K562 (cell line): ENCODE results near the gene FRMD4A. TPM values are rescaled to one million over a fixed set of nuclear protein-coding genes. Genes with fewer than 3 reads are reported as not detected.

Experiments used
- ATAC-seq: fragments of 200-7000 bp; cut with Tn5 transposase; 3 replicates; pipeline ENCODE4 v1.9.1; 2020; ENCODE audit warnings: moderate library complexity
- BruUV-seq: library from RNA; stranded (reverse); fragments of 400-500 nt; replicated peaks from 2 replicates; lab custom pipeline; 2021; lab: Mats Ljungman, UMichigan
- CTCF ChIA-PET: fragments of 300-600 bp; formaldehyde crosslinking; extraction: SDS; loops from one replicate; lab custom pipeline; 2021; ENCODE audit warnings: low intra/inter-chr PET ratio; lab: Yijun Ruan, JAX
- POLR2A ChIA-PET: fragments of 300-600, 350-650 bp; sonication (Branson Sonifier 250); formaldehyde crosslinking; extraction: SDS; loops from one replicate; lab custom pipeline; 2021; ENCODE audit warnings: antibody characterized with exemption, inconsistent platforms; lab: Yijun Ruan, JAX
- DNase-seq, 4 experiments: peaks; one replicate each; pipeline versions ENCODE4 v3.0.0 to v3.0.0-alpha.2; 2011 to 2018; ENCODE audit warnings: low spot score in 3 of 4, mixed read lengths in 3 of 4; ENCODE audit errors: extremely low read depth in 1 of 4
- FAIRE-seq: peaks from 2 replicates; lab custom pipeline; 2011; peaks lifted over from hg19 to GRCh38; lab: Jason Lieb, UNC
- H2AFZ ChIP-seq: 2 replicates; pipeline ENCODE4 v1.6.0; 2011; ENCODE audit warnings: low read depth, low read length, control low read depth, inconsistent platforms
- H3K27ac ChIP-seq: fragments of 200-600 bp; 3 replicates; pipeline ENCODE4 v1.8.0; 2011; ENCODE audit warnings: low read depth, mild to moderate bottlenecking, control low read depth, inconsistent platforms, low read length, moderate library complexity, mixed read lengths; ENCODE audit errors: extremely low read depth
- H3K27me3 ChIP-seq, 2 experiments: fragments of 300-600 bp in 1 of 2; 2 replicates in 1 of 2; 3 replicates in 1 of 2; pipeline versions ENCODE4 v1.6.0 to v1.8.0; 2011; ENCODE audit warnings: inconsistent platforms in 2 of 2, low read length in 2 of 2, mild to moderate bottlenecking in 1 of 2, mixed read lengths in 1 of 2, moderate library complexity in 1 of 2; ENCODE audit not compliant: control insufficient read depth in 2 of 2, insufficient read depth in 2 of 2
- H3K36me3 ChIP-seq: fragments of 300-600 bp; 3 replicates; pipeline ENCODE4 v1.8.0; 2011; ENCODE audit warnings: mild to moderate bottlenecking, low read length, inconsistent platforms; ENCODE audit not compliant: control insufficient read depth, insufficient read depth
- H3K4me1 ChIP-seq, 2 experiments: fragments of 200-600 bp in 1 of 2; replicated peaks in 1 of 2; 2 replicates in 1 of 2; 3 replicates in 1 of 2; pipeline versions ENCODE4 v1.5.1 to v1.8.0; 2011; ENCODE audit warnings: inconsistent platforms in 2 of 2, low read length in 2 of 2, mild to moderate bottlenecking in 1 of 2, mixed read lengths in 1 of 2, moderate library complexity in 1 of 2; ENCODE audit not compliant: control insufficient read depth in 2 of 2, insufficient read depth in 2 of 2
- H3K4me2 ChIP-seq: 2 replicates; pipeline ENCODE4 v1.6.1; 2011; ENCODE audit warnings: low read length, control low read depth, inconsistent platforms, mixed read lengths; ENCODE audit not compliant: insufficient read depth
- H3K4me3 ChIP-seq: fragments of 200-600 bp; sonication (generic), shearing (Covaris generic); 2 replicates; pipeline ENCODE4 v1.5.1; 2016; ENCODE audit warnings: control low read depth, inconsistent platforms
- H3K79me2 ChIP-seq: fragments of 200-600 bp; 3 replicates; pipeline ENCODE4 v1.8.0; 2011; ENCODE audit warnings: low read length, inconsistent platforms; ENCODE audit not compliant: control insufficient read depth, insufficient read depth
- H3K9ac ChIP-seq, 2 experiments: 2 replicates each; pipeline versions ENCODE4 v1.6.0 to v1.6.1; 2011; ENCODE audit warnings: low read depth in 2 of 2, low read length in 2 of 2, control low read depth in 1 of 2, inconsistent platforms in 1 of 2, mild to moderate bottlenecking in 1 of 2, mixed read lengths in 1 of 2; ENCODE audit not compliant: insufficient read depth in 1 of 2
- H3K9me1 ChIP-seq: one replicate; pipeline ENCODE4 v1.6.0; 2011; ENCODE audit warnings: inconsistent platforms, mild to moderate bottlenecking, low read length, moderate library complexity; ENCODE audit not compliant: control insufficient read depth, insufficient read depth
- H3K9me3 ChIP-seq: replicated peaks from 2 replicates; pipeline ENCODE4 v1.5.1; 2011; ENCODE audit warnings: low read depth, low read length, inconsistent platforms; ENCODE audit not compliant: control insufficient read depth, insufficient read depth
- H4K20me1 ChIP-seq: replicated peaks from 2 replicates; pipeline ENCODE4 v1.6.1; 2011; ENCODE audit warnings: low read length, inconsistent platforms, mixed read lengths; ENCODE audit not compliant: control insufficient read depth, insufficient read depth
- MAX ChIP-seq: sonication (generic); formaldehyde crosslinking; IDR thresholded peaks from 2 replicates; pipeline ENCODE4 v1.9.0; 2022; ENCODE audit warnings: mild to moderate bottlenecking, missing genetic modification reagents
- NFIC ChIP-seq: fragments of 450-650 bp; IDR thresholded peaks from 2 replicates; pipeline ENCODE4 v1.6.1; 2017; ENCODE audit warnings: mild to moderate bottlenecking, inconsistent platforms
- POLR3G ChIP-seq: IDR thresholded peaks from 2 replicates; pipeline ENCODE4 v1.6.1; 2011; ENCODE audit not compliant: insufficient read length, insufficient replicate concordance; ENCODE audit errors: extremely low read depth
- PURB ChIP-seq: sonication (generic); formaldehyde crosslinking; IDR thresholded peaks from 2 replicates; pipeline ENCODE4 v1.9.0; 2021; ENCODE audit warnings: low read depth, mild to moderate bottlenecking, missing genetic modification reagents
- SMARCE1 ChIP-seq: fragments of 450-650 bp; IDR thresholded peaks from 2 replicates; pipeline ENCODE4 v1.7.1; 2016; ENCODE audit warnings: mild to moderate bottlenecking
- TBL1XR1 ChIP-seq, 2 experiments: IDR thresholded peaks; 2 replicates each; pipeline ENCODE4 v1.6.1; 2012; ENCODE audit warnings: improper control_type of control experiment in 2 of 2, low read length in 2 of 2, mild to moderate bottlenecking in 1 of 2
- ZNF274 ChIP-seq: IDR thresholded peaks from 2 replicates; pipeline ENCODE4 v1.6.1; 2011; ENCODE audit warnings: low read depth, mild to moderate bottlenecking, low read length, moderate library complexity, borderline replicate concordance
- WGBS: fragments of 100-300 bp; shearing (Covaris generic); methylation state at CpG from one replicate; pipeline ENCODE4 v1.1.6; 2016; ENCODE audit warnings: low coverage, mixed read lengths; ENCODE audit not compliant: insufficient coverage; ENCODE audit errors: missing lambda C conversion rate; 5-methylcytosine and 5-hydroxymethylcytosine counted together
- in situ Hi-C: fragments of 300-500 bp; cut with MboI; formaldehyde crosslinking; loops from 4 replicates; pipeline ENCODE4 v1.15.0; 2018; ENCODE audit warnings: inconsistent platforms, mixed read lengths
- intact Hi-C: fragments of 100-400 bp; cut with micrococcal nuclease; formaldehyde crosslinking; loops from 2 replicates; pipeline ENCODE4 v1.14.2; 2022
- polyA plus RNA-seq, 8 experiments: library from polyadenylated mRNA; depleted of rRNA in 4 of 8; stranded (reverse) in 5 of 8; unstranded in 3 of 8; fragments of >200 nt; fragmentation: Nextera tagmentation in 2 of 8; fragmentation: Illumina TruSeq in 1 of 8; extraction: Ambion mirVana in 2 of 8; extraction: Trizol in 1 of 8; gene quantifications; 2 replicates each; pipeline versions ENCODE4 v1.2.1 to v1.2.3, GENCODE V29; 2011 to 2014; ENCODE audit warnings: inconsistent platforms in 1 of 8, missing spikeins in 1 of 8
- total RNA-seq, 7 experiments: library from RNA; depleted of rRNA in 6 of 7; stranded (reverse); fragments of >200 nt in 6 of 7; fragmentation: Illumina TruSeq in 2 of 7; extraction: Trizol in 2 of 7; gene quantifications; 2 replicates each; pipeline versions ENCODE4 v1.2.1 to v1.2.3, GENCODE V29; 2011 to 2021; ENCODE audit warnings: low replicate concordance in 1 of 7

Gene FRMD4A
- total and polyA plus RNA-seq, 9 of the 15 experiments (the other 6 are each of a cell fraction or from before 2014, with no cell fraction given), result 0.80 to 5.2 (median 3.0) TPM

- TF ChIP-seq PURB (CRISPR knock-in tag), result no peak
- TF ChIP-seq POLR3G, result no peak
- TF ChIP-seq ZNF274, result no peak
- TF ChIP-seq TBL1XR1 (IDR thresholded peaks at IDR 0.05; ENCODE audit: low read length in 2 of 2), result peak in 1 of 2 experiments; percentile 47; a peak in 2 of 4 replicates
Observed at GRCh38 chr10:14180911-14181566, 149.7 kb downstream of the FRMD4A start (continued).

- H4K20me1 ChIP-seq, result no peaks in the 10 kb centered on the region
- BruUV-seq, result no TSS peak
- DNase-seq (no peak), ATAC-seq (no peak), FAIRE-seq (no peak)
- H3K4me3 ChIP-seq, result no peak overlapping the region
- no peak overlapping the region for H2AFZ ChIP-seq
- intact Hi-C loops (no loop called here), in situ Hi-C loops (no loop called here)
- no peaks in the 10 kb centered on the region for H3K9me1 ChIP-seq
- TF ChIP-seq MAX (CRISPR knock-in tag), result no peak
- TF ChIP-seq SMARCE1, result no peak
- TF ChIP-seq NFIC, result 0 out of 2 replicates have a peak, but pooled peaks have one; percentile 7
- no peaks in the 10 kb centered on the region for H3K36me3 ChIP-seq
- H3K27ac ChIP-seq, result no peak overlapping the region
- peaks cover 5% of the 10 kb centered on the region for H3K9me3 ChIP-seq
- peaks cover 8 to 10% of the 10 kb centered on the region in 2 experiments; a peak in 4 of 5 replicates for H3K27me3 ChIP-seq
- H3K4me2 ChIP-seq, result no peak overlapping the region
- WGBS, result 23% methylated on average over 2 of the region's 2 CpGs
- CTCF ChIA-PET, result no interaction called here
- no peak overlapping the region for H3K9ac ChIP-seq
- POLR2A ChIA-PET, result no interaction called here
- peaks cover 5 to 29% of the 10 kb centered on the region in 2 experiments; a peak in 4 of 5 replicates for H3K4me1 ChIP-seq
- H3K79me2 ChIP-seq, result no peaks in the 10 kb centered on the region
Observed at GRCh38 chr10:14179251-14179650, 151.5 kb downstream of the FRMD4A start.
